ENCODE measurements around the gene EPB41L1.

The EPB41L1 gene

GRCh38 chr20:36150847-36151539, 3.5 kb upstream of the EPB41L1 start:
- no peak overlapping the region for H3K4me3 ChIP-seq (replicated peaks; ENCODE audit: low read depth, low read length)
- DNase-seq (ENCODE audit: low read depth), result no peak
- TF ChIP-seq, protein P1, sequence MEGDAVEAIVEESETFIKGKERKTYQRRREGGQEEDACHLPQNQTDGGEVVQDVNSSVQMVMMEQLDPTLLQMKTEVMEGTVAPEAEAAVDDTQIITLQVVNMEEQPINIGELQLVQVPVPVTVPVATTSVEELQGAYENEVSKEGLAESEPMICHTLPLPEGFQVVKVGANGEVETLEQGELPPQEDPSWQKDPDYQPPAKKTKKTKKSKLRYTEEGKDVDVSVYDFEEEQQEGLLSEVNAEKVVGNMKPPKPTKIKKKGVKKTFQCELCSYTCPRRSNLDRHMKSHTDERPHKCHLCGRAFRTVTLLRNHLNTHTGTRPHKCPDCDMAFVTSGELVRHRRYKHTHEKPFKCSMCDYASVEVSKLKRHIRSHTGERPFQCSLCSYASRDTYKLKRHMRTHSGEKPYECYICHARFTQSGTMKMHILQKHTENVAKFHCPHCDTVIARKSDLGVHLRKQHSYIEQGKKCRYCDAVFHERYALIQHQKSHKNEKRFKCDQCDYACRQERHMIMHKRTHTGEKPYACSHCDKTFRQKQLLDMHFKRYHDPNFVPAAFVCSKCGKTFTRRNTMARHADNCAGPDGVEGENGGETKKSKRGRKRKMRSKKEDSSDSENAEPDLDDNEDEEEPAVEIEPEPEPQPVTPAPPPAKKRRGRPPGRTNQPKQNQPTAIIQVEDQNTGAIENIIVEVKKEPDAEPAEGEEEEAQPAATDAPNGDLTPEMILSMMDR (IDR thresholded peaks at IDR 0.05; ENCODE audit: low read length, missing control alignments), result no peak

GRCh38 chr20:36152261-36152660, 2.3 kb upstream of the EPB41L1 start:
- H3K4me3 ChIP-seq (replicated peaks; ENCODE audit: low read depth, low read length), result no peak overlapping the region
- no peak for DNase-seq (ENCODE audit: low read depth)
- TF ChIP-seq, protein P1 (IDR thresholded peaks at IDR 0.05; ENCODE audit: low read length, missing control alignments), result no peak

DNA sequence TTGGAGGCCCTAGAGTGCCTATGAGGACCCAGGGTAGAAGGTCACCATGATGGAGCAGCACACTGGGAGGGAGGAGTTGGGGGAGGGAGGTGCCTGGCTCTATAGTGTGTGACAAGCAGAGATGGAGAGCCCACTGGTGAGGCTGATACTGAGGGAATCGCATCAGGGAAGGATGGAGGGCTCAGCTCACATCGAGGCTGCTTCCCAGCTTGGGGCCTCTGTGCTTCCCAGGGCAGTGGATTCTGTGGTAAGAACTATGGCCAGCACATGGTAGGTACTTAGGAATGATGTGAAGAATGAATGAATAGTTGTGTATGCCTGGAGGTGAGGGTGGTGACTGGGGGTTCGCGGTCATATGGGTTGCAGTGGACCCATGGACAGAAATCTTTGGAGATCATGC, 1.3 kb upstream of the EPB41L1 start:
- no peak overlapping the region for H3K4me3 ChIP-seq (replicated peaks; ENCODE audit: low read depth, low read length)
- TF ChIP-seq, protein P1 (IDR thresholded peaks at IDR 0.05; ENCODE audit: low read length, missing control alignments), result no peak
- no peak for DNase-seq (ENCODE audit: low read depth)

DNA sequence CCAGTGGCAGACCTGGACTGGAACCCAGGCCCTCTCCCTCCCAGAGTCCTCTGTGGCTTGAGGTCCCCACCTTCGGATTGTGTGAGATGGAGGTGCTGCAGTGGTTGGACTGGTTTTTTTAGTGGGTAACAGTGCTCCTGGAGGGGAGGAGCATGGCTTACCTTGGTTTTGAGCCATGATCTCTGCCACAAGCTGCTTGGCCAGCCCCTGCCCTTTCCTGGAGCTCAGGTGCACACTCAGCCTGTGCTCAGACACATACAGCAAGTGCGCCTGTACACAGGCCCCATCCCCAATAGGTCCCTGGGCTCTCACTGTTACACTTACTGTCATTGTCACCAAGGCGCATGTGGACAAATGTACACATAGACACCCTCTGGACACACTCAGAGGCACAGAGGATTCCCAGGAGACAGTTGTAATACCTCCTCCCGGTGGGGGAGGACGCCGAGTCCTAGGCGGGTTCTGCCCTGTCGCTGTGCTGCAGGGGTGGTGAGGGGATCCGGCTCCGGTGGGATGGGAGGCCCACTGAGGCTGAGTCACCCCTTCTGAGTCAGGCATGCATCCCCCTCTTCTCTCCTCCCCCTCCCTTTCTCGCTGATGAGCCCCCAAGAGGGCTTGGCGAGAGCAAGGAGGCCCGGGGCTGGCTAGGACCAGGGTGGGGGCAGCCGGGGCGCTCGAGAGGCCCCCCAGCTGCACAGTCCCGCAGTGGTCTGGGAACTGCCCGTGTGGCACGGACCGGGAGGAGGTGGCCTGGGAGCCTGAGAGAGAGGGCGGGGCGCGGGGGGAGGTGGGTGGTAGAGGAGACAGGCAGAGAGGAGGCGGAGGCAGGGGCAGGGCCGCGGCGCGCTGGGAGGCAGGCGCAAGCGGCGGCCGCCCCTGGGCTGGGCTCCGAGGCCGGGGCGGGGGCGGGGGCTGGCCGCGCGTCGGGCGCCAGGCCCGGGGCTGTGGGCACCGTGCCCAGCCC, 522 bp upstream of the EPB41L1 start:
- peak overlapping the region; percentile 53 for H3K4me3 ChIP-seq (replicated peaks; ENCODE audit: low read depth, low read length)
- TF ChIP-seq, protein P1 (IDR thresholded peaks at IDR 0.05; ENCODE audit: low read length, missing control alignments), result no peak
- DNase-seq (ENCODE audit: low read depth), result peak; percentile 61

DNA sequence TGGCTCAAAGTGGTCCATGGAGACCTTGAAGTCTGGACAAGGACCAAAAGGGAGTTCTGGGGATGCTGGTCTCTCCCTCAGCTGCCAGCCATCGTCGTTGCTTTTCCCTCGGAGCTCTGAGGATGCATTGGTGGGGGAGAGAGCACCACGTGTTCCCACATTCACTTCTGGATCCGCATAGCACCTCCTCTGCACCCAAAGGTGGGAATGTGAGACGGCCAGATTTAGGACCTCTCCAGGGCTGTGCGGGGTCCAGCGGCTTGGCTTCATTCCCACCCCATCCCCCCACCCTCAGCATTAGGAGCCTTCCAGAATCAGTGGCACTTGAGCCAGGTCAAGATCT, 1.1 kb downstream of the EPB41L1 start:
- no peak overlapping the region for H3K4me3 ChIP-seq (replicated peaks; ENCODE audit: low read depth, low read length)
- TF ChIP-seq, protein P1 (IDR thresholded peaks at IDR 0.05; ENCODE audit: low read length, missing control alignments), result no peak

GRCh38 chr20:36155991-36156390, 1.5 kb downstream of the EPB41L1 start:
- H3K4me3 ChIP-seq (replicated peaks; ENCODE audit: low read depth, low read length), result no peak overlapping the region
- no peak for DNase-seq (ENCODE audit: low read depth)
- TF ChIP-seq, protein P1 (IDR thresholded peaks at IDR 0.05; ENCODE audit: low read length, missing control alignments), result no peak

More for the DNA sequence above, 1.1 kb downstream of the EPB41L1 start:
- no peak for DNase-seq (ENCODE audit: low read depth)

Measured in fibroblast of pulmonary artery (primary cell).